GM12878 (cell line): Measurements from ENCODE around the gene SHROOM2. TPM values are rescaled to one million over a fixed set of nuclear protein-coding genes. Genes with fewer than 3 reads are reported as not detected.

Experiments used
- ATF2 ChIP-seq: IDR thresholded peaks from 2 replicates; pipeline ENCODE4 v1.6.1; 2012; ENCODE audit warnings: low read length, inconsistent platforms
- CEBPZ ChIP-seq: fragments of 150-350 bp; IDR thresholded peaks from 2 replicates; pipeline ENCODE4 v1.6.1; 2016; ENCODE audit warnings: low read depth, low read length
- CREM ChIP-seq: IDR thresholded peaks from 2 replicates; pipeline ENCODE4 v1.6.1; 2014; ENCODE audit warnings: antibody characterized with exemption, low read depth
- EGR1 ChIP-seq, 2 experiments: IDR thresholded peaks; 1 replicate in 1 of 2; 2 replicates in 1 of 2; pipeline ENCODE4 v1.6.1; 2011 to 2012; ENCODE audit warnings: low read depth in 2 of 2, low read length in 2 of 2, borderline replicate concordance in 1 of 2, mild to moderate bottlenecking in 1 of 2, moderate library complexity in 1 of 2
- EP300 ChIP-seq, 2 experiments: fragments of 150-350 bp in 1 of 2; IDR thresholded peaks; 2 replicates each; pipeline ENCODE4 v1.6.1; 2011 to 2012; ENCODE audit warnings: low read depth in 2 of 2, low read length in 2 of 2, borderline replicate concordance in 1 of 2, improper control_type of control experiment in 1 of 2, inconsistent platforms in 1 of 2; ENCODE audit not compliant: control insufficient read depth in 1 of 2
- FOS ChIP-seq: IDR thresholded peaks from 3 replicates; pipeline ENCODE4 v1.6.1; 2011; ENCODE audit warnings: borderline replicate concordance; ENCODE audit not compliant: insufficient read length; ENCODE audit errors: extremely low read depth
- GATAD2B ChIP-seq: fragments of 450-650 bp; conservative IDR thresholded peaks from 2 replicates; pipeline ENCODE4 v1.6.1; 2017; ENCODE audit warnings: low read depth, mild to moderate bottlenecking, moderate library complexity
- HCFC1 ChIP-seq: fragments of 150-350 bp; IDR thresholded peaks from 2 replicates; pipeline ENCODE4 v1.6.1; 2014; ENCODE audit warnings: low read length
- HDAC6 ChIP-seq: fragments of 200-600 bp; sonication (generic); IDR thresholded peaks from one replicate; pipeline ENCODE4 v1.8.0; 2017; ENCODE audit warnings: antibody characterized with exemption; ENCODE audit not compliant: unreplicated experiment
- IKZF1 ChIP-seq: fragments of 450-650 bp; conservative IDR thresholded peaks from 2 replicates; pipeline ENCODE4 v1.6.1; 2017; ENCODE audit warnings: antibody characterized with exemption, mild to moderate bottlenecking
- IRF5 ChIP-seq: fragments of 450-650 bp; IDR thresholded peaks from 2 replicates; pipeline ENCODE4 v1.6.1; 2017; ENCODE audit warnings: borderline replicate concordance
- JUNB ChIP-seq: IDR thresholded peaks from 2 replicates; pipeline ENCODE4 v1.6.1; 2016; ENCODE audit warnings: antibody characterized with exemption, mild to moderate bottlenecking
- KLF5 ChIP-seq: fragments of 450-650 bp; IDR thresholded peaks from 2 replicates; pipeline ENCODE4 v1.6.1; 2014; ENCODE audit warnings: mild to moderate bottlenecking; ENCODE audit not compliant: partially characterized antibody
- NFYB ChIP-seq: IDR thresholded peaks from 2 replicates; pipeline ENCODE4 v1.6.1; 2011; ENCODE audit warnings: low read depth, mild to moderate bottlenecking, low read length, improper control_type of control experiment, moderate library complexity; ENCODE audit not compliant: insufficient read depth
- NKRF ChIP-seq: fragments of 450-650 bp; conservative IDR thresholded peaks from 2 replicates; pipeline ENCODE4 v1.6.1; 2017; ENCODE audit warnings: mild to moderate bottlenecking, moderate library complexity
- NR2C1 ChIP-seq: fragments of 450-650 bp; IDR thresholded peaks from 2 replicates; pipeline ENCODE4 v1.6.1; 2017; ENCODE audit warnings: antibody characterized with exemption, mild to moderate bottlenecking, moderate library complexity
- RB1 ChIP-seq: fragments of 450-650 bp; formaldehyde crosslinking; IDR thresholded peaks from 2 replicates; pipeline ENCODE4 v1.6.1; 2017; ENCODE audit warnings: mild to moderate bottlenecking, borderline replicate concordance
- RUNX3 ChIP-seq: IDR thresholded peaks from 2 replicates; pipeline ENCODE4 v1.6.1; 2012; ENCODE audit warnings: low read length, inconsistent platforms
- SIN3A ChIP-seq: IDR thresholded peaks from 2 replicates; pipeline ENCODE4 v1.6.1; 2012; ENCODE audit warnings: low read depth, low read length, improper control_type of control experiment
- SMARCA5 ChIP-seq: fragments of 450-650 bp; IDR thresholded peaks from 2 replicates; pipeline ENCODE4 v1.6.1; 2017; ENCODE audit warnings: mild to moderate bottlenecking
- SMC3 ChIP-seq: IDR thresholded peaks from 2 replicates; pipeline ENCODE4 v1.6.1; 2011; ENCODE audit warnings: low read length, improper control_type of control experiment, borderline replicate concordance
- ZNF207 ChIP-seq: fragments of 450-650 bp; IDR thresholded peaks from 2 replicates; pipeline ENCODE4 v1.6.1; 2014; ENCODE audit warnings: antibody characterized with exemption, mild to moderate bottlenecking, borderline replicate concordance
- ZNF384 ChIP-seq: IDR thresholded peaks from 2 replicates; pipeline ENCODE4 v1.6.1; 2012; ENCODE audit warnings: low read depth, mild to moderate bottlenecking, low read length, improper control_type of control experiment, borderline replicate concordance
- ZZZ3 ChIP-seq: IDR thresholded peaks from 2 replicates; pipeline ENCODE4 v1.6.1; 2011; ENCODE audit warnings: low read depth; ENCODE audit not compliant: control insufficient read depth, insufficient read length
- polyA plus RNA-seq, 11 experiments: library from polyadenylated mRNA; depleted of rRNA in 4 of 11; unstranded in 6 of 11; stranded (reverse) in 5 of 11; fragments of >200 nt; fragmentation: Nextera tagmentation in 4 of 11; fragmentation: Illumina TruSeq in 1 of 11; extraction: Ambion mirVana in 4 of 11; extraction: Trizol in 1 of 11; gene quantifications; 1 replicate in 1 of 11; 2 replicates in 10 of 11; pipeline versions ENCODE4 v1.2.1 to v1.2.3, GENCODE V29; 2011 to 2016; ENCODE audit warnings: inconsistent platforms in 2 of 11, missing spikeins in 2 of 11, low read depth in 1 of 11
- total RNA-seq, 4 experiments: library from RNA; depleted of rRNA in 3 of 4; stranded (reverse); fragments of >200 nt in 3 of 4; fragmentation: Illumina TruSeq in 1 of 4; extraction: Trizol in 1 of 4; gene quantifications; 2 replicates each; pipeline versions ENCODE4 v1.2.1 to v1.2.3, GENCODE V29; 2013 to 2021

Gene SHROOM2
- total and polyA plus RNA-seq, 10 of the 15 experiments (the other 5 are each of a cell fraction or from before 2014, with no cell fraction given) = under 0.01 to 0.15 (median 0.09) TPM; not detected in 2

- TF ChIP-seq NKRF (no peak), RB1 (no peak), SIN3A (no peak), FOS (no peak), HCFC1 (no peak), CEBPZ (no peak), SMC3 (no peak; the same call in 1 of the 2 replicates), IKZF1 (peak; percentile 90), EP300 (IDR thresholded peaks at IDR 0.05; ENCODE audit: borderline replicate concordance in 1 of 2, control insufficient read depth in 1 of 2, low read depth in 2 of 2, low read length in 2 of 2) (peak; percentile 93 to 96; a peak in 3 of 4 replicates), NR2C1 (no peak), ZZZ3 (no peak), GATAD2B (peak; percentile 63; the same call in 1 of the 2 replicates), JUNB (no peak), ZNF207 (no peak), KLF5 (no peak), NFYB (no peak), HDAC6 (no peak), SMARCA5 (no peak), CREM (peak; percentile 65), IRF5 (no peak), ATF2 (no peak), RUNX3 (peak; percentile 28; the same call in 1 of the 2 replicates), EGR1 (IDR thresholded peaks at IDR 0.05; ENCODE audit: borderline replicate concordance in 1 of 2, low read depth in 2 of 2, low read length in 2 of 2) (no peak), ZNF384 (no peak)
These were observed 211.3 kb downstream of the SHROOM2 start (continued) for GRCh38 chrX:9997524-9997923.
